ENCODE data around the gene CACNA1G.

CACNA1G gene

DNA sequence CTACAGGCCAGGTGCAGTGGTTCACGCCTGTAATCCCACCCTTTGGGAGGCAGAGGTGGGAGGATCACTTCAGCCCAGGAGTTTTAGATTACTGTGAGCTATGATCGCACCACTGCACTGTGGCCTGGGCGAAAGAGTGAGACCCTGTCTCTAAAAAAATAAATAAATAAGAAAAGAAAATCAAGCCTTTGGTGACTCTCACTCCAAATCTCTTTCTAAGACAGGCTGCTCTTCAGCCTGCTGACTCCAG is 75.1 kb downstream of the CACNA1G start:
- DNase-seq = no peak

GRCh38 chr17:50635982-50636803 is 75.7 kb downstream of the CACNA1G start:
- no peak for DNase-seq

- no peak for DNase-seq
Observed at GRCh38 chr17:50636804-50637195, 76.3 kb downstream of the CACNA1G start.

DNA sequence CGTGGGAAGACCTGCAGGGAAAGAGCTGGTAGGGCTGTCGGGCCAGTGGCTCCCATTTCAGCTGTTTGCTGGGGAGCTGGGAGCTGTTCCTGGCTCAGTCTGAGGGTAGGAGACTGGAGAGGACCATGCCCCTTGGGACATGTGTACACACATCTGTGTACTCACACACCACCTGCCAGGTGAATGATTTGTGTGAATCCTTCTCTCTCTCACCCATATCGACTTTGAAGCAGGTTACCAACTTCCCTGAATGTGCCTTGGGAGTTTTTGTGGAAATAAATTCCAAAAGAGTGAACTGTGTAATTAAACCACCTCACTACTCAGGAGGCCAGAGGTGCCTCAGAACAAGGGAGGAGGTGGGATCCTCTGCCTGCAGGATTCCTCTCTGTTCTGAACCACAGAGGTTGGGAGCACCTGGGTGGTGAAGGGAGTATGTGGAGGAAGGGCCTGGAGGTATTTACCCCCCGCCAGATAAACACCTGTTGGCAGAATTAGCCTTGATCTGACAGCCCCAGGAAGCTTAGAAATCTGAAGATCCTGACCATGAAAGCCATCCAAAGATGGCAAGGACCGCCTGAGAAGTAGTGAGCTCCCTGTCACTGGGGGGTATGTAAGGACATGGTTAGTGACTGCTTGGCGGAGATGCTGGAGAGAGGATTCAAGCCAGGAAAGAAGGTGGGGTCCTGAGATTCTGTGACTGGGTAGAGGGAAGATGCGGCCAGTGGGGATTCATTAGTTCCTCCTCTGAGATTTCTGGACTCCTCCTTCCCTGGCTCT is 77.5 kb downstream of the CACNA1G start:
- DNase-seq = no peak

DNA sequence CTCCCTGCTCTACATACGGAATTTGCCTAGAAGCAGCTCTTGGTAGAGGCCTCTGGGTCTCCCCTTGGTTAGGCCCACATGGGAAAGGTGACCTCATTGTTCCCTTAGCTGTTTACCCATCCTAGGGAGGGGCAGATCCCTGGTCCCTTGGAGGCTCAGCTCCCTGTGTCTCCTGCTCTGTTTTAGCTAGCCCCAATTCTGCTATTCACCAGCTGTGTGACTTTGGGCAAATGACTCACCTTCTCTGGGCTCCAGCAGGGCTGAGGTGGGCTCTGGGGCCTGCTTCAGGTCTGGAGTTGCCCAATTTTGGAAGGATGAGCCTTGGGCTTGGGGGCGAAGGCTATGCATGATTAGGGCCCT is 78.1 kb downstream of the CACNA1G start:
- no peak for DNase-seq

GRCh38 chr17:50638966-50639713 is 78.6 kb downstream of the CACNA1G start:
- no peak for DNase-seq

DNA sequence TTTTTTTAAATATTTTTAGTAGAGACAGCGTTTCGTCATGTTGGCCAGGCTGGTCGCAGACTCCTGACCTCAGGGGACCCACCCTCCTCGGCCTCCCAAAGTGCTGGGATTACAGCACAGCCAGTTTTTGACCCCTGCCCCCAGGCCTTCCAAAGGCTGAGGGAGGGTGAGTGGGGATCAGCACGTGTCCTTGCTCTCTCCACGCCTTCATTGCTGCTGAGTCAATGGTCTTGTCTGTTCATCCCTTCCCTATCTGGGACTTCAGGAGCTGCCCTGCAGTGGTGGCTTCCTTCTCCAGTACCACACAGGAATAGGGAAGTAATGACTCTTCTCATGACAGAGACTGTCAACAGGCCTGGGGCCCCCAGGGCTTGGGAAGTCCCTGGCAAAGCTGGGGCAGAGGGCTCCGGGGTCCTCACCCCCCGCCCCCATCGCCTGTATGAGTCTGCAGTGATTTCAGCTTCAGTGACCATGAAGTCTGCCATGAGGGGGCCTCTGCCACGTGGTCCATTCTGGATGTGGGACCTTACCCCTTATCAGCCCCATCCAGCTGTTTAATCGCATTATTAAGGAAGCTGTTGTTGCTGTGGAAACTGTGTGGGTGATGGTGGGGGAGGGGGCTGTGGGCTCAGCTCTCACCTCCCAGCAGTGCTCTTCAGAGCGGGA is 80.3 kb downstream of the CACNA1G start:
- DNase-seq = no peak

GRCh38 chr17:50641357-50641756 is 80.8 kb downstream of the CACNA1G start:
- no peak for DNase-seq

- DNase-seq = no peak
Observed at GRCh38 chr17:50642071-50642721, 81.7 kb downstream of the CACNA1G start.

DNA sequence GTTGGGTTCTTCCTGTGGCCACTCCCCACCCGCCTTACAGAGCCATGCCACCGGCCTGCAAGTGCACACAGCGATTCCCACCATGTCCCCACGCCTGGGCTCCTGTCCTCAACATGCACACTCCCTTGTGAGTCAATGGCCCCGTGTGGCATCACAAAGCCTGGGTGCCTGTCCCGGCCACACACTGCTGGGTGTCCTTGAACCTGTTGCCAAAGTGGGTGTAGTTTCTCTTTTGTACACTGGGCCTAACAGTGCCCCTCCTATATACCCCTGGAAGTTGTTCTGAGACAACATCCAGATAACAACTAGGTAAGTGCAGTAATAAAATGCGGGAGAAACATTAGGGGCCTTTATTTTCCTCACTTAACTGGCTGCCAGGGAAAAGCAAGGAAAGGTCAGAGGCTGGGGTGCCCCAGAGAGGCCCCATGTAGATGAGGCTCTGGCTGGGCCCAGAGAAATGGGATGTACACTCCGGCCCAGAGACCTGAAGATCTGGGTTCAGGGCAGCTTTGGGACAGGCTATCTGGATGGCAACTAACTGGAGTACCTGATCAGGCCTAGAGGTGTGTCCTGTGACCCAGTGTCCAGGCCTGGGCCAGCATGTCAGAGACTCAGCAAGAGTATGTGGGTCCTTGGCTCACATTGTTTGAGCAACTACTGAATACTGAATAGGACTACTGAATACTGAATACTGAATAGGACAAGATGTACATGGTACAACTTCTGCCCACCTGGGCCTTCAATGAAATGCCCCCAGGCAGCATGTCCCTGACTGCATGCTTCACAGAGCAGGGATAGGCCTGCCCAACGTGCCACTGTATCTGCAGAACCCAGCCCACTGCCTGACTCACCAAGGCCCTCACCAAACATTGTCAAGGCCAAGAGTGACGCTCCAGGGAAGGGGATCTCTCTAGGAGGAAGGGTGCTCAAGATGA is 82.5 kb downstream of the CACNA1G start:
- no peak for DNase-seq

GRCh38 chr17:50645748-50646682 is 85.5 kb downstream of the CACNA1G start:
- no peak for DNase-seq

DNA sequence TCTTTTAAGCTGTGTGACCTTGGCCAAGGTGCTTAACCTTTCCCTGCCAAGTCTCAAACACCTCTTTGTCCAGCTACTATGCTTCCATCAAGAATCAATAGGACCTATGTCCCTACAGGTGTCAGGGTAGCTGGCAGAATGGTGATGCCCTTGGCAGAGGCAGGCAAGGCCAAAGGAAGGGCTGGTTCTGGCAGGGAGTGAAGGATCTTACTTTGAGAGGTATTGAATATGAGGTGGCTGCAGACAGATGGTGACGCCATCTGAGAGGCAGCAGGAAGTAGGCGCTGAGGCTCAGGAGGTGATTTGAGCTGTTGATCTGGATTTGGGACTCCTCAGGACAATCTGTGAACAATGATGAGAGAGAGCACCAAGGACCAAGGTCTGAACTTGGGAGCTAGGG is 86.7 kb downstream of the CACNA1G start:
- DNase-seq = no peak

DNA sequence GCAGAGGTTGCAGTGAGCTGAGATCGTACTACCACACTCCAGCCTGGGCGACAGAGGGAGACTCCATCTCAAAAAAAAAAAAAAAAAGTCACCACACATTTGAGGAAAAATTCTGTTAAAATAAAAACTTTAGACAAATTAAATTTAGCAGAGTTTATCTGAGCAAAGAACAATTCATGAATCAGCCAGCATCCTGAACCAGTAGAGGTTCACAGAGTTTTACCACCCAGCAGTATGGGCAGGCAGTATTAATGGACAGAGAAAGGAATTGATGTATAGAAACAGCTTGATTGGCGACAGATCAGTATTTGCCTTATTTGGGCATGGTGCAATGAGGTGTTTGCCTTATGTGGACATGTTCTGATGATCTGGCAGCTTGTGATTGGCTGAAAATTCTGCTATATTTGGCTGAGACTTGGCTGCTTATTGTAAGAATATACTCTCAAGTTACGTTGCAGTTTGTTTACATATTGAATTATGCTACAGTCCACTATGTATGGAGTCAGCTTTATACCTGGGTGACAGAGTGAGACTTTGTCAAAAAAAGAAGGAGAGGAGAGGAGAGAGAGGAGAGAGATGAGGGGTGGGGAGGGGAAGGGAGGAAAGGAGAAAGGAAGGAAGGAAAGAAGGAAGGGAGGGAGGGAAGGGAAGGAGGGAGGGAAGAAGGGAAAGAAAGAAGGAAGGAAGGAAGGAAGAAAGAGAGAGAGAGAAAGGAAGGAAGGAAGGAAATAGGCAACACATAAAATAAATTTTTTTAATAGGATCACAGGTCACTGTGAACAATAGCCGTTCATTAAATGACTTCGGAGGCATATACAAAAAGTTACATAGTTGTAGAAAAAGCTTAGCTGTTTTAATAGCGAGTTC is 88.8 kb downstream of the CACNA1G start:
- DNase-seq = no peak

- no peak for DNase-seq
Observed at GRCh38 chr17:50651661-50652060, 91.1 kb downstream of the CACNA1G start.

DNA sequence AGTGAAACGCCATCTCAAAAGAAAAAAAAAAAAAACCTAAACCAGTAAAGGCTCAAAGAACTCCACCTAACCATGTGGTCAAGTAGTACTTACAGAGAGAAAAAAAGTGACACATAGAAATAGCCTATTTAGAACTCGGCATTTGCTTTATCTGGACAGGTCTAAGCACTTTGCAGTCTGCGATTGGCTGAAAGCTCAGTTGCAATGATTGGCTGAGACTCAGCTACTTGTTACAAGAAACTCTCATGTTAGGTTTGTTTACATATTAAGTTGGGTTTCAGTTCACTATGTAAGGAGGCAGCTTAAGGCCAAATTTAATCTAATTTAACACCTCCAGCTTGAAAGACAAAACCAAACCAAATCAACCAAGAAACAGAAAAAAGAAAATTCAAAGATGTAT is 93.2 kb downstream of the CACNA1G start:
- no peak for DNase-seq

GRCh38 chr17:50656509-50656908 is 96.0 kb downstream of the CACNA1G start:
- no peak for DNase-seq

DNA sequence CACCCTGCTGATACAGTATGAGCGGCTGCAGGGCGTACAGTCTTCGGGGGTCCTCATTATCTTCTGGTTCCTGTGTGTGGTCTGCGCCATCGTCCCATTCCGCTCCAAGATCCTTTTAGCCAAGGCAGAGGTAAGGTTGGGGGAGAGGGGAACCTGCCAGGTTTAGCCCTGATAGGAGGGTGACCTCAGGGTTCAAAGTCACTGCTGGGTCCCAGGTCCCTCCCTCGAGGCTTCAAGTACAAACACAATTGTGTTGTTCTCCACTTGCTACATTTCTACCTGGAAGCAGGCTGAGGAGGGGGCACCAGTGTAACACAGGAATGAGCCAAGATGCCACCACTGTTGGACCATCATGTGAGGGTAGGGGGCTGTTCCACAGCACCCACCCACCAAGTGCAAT is 96.5 kb downstream of the CACNA1G start:
- DNase-seq = no peak

- DNase-seq = no peak
Observed at GRCh38 chr17:50657627-50658026, 97.1 kb downstream of the CACNA1G start.

GRCh38 chr17:50658616-50659015 is 98.1 kb downstream of the CACNA1G start:
- DNase-seq = no peak

DNA sequence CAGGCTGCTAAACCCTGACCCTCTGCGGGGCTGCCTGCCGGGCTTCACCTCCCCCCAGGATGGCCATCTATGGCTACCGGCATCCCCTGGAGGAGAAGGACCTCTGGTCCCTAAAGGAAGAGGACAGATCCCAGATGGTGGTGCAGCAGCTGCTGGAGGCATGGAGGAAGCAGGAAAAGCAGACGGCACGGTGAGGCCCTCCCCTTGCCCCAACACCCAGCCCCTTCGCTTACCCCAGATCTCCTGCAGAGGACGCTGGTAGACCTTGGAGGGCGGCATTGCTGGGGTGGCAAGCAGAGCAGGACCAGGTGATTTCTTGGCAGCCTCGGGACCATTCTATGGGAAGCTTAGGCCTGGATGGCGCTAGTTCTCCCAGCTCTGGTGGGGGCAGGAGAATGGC is 98.7 kb downstream of the CACNA1G start:
- no peak for DNase-seq

All from stimulated activated CD4-positive, alpha-beta T cell treated with anti-CD3 and anti-CD28 coated beads, Interleukin-1b, Interleukin-23, amount 100 ng/mL, for 48 hours (primary cell).